ENCODE measurements around the gene SERPINA3. TPM values are rescaled to one million over a fixed set of nuclear protein-coding genes. Genes with fewer than 3 reads are reported as not detected.

The SERPINA3 gene
- total RNA-seq, 1 donor from 2014 or later = 2.7 TPM

GRCh38 chr14:94654071-94654861 is 42.1 kb downstream of the SERPINA3 start:
- DNase-seq (ENCODE audit: low read depth) = no peak
- no peak overlapping the region for H3K4me3 ChIP-seq (ENCODE audit: low read depth, low read length)
- no peak for TF ChIP-seq CTCF (conservative IDR thresholded peaks at IDR 0.05; ENCODE audit: low read depth, low read length)

GRCh38 chr14:94655169-94655710 is 43.0 kb downstream of the SERPINA3 start:
- DNase-seq (ENCODE audit: low read depth) = no peak
- H3K4me3 ChIP-seq (ENCODE audit: low read depth, low read length) = no peak overlapping the region
- TF ChIP-seq CTCF (conservative IDR thresholded peaks at IDR 0.05; ENCODE audit: low read depth, low read length) = no peak

GRCh38 chr14:94656043-94656442 is 43.9 kb downstream of the SERPINA3 start:
- no peak for TF ChIP-seq CTCF (conservative IDR thresholded peaks at IDR 0.05; ENCODE audit: low read depth, low read length)
- no peak overlapping the region for H3K4me3 ChIP-seq (ENCODE audit: low read depth, low read length)
- DNase-seq (ENCODE audit: low read depth) = no peak

GRCh38 chr14:94659256-94659655 is 47.1 kb downstream of the SERPINA3 start:
- no peak for DNase-seq (ENCODE audit: low read depth)
- no peak for TF ChIP-seq CTCF (conservative IDR thresholded peaks at IDR 0.05; ENCODE audit: low read depth, low read length)
- no peak overlapping the region for H3K4me3 ChIP-seq (ENCODE audit: low read depth, low read length)

GRCh38 chr14:94659901-94660300 is 47.7 kb downstream of the SERPINA3 start:
- no peak for TF ChIP-seq CTCF (conservative IDR thresholded peaks at IDR 0.05; ENCODE audit: low read depth, low read length)
- no peak overlapping the region for H3K4me3 ChIP-seq (ENCODE audit: low read depth, low read length)
- no peak for DNase-seq (ENCODE audit: low read depth)

- no peak for TF ChIP-seq CTCF (conservative IDR thresholded peaks at IDR 0.05; ENCODE audit: low read depth, low read length)
- no peak overlapping the region for H3K4me3 ChIP-seq (ENCODE audit: low read depth, low read length)
- DNase-seq (ENCODE audit: low read depth) = no peak
These were observed 48.2 kb downstream of the SERPINA3 start for GRCh38 chr14:94660306-94660946.
